Cortex of kidney (tissue), 1 donor: ENCODE measurements around the gene SCYL2.
"Not testable (repeated sequence)": the region's sequence is repeated elsewhere in the genome, so short reads cannot be mapped to it uniquely, and the experiment has no call there.

Source experiments
- DNase-seq: peaks from one replicate; lab custom pipeline; 2025; lab: John Stamatoyannopoulos, UW

Gene SCYL2

DNA sequence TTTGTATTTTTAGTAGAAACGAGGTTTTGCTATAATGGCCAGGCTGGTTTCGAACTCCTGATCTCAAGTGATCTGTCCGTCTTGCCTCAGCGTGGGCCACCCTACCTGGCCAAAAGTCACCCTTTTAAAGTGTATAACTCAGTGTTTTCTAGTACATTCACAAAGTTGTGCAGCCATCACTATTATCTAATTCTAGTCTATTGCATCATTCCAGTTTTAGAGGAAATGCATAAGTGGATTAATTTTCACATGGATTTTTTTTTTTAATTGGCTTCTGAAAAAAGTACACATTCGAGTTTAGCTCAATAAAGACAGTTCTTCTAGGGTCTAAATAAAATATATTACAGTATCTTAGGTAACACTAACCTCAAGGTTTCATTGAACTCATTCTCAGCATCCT is 3.8 kb upstream of the SCYL2 start:
- DNase-seq, result no peak

DNA sequence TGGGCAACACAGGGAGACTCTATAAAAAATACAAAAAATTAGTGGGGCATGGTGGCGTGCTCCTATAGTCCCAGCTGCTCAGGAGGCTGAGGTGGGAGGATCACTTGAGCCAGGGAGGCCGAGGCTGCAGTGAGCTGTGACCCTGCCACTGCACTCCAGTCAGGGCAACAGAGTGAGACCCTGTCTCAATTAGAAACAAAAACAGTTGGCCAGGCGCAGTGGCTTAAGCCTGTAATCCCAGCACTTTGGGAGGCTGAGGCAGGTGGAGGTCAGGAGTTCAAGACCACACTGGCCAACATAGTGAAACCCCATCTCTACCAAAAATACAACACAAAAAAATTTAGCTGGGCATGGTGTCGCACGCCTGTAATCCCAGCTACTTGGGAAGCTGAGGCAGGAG is 1.9 kb upstream of the SCYL2 start:
- DNase-seq, result not testable (repeated sequence)

DNA sequence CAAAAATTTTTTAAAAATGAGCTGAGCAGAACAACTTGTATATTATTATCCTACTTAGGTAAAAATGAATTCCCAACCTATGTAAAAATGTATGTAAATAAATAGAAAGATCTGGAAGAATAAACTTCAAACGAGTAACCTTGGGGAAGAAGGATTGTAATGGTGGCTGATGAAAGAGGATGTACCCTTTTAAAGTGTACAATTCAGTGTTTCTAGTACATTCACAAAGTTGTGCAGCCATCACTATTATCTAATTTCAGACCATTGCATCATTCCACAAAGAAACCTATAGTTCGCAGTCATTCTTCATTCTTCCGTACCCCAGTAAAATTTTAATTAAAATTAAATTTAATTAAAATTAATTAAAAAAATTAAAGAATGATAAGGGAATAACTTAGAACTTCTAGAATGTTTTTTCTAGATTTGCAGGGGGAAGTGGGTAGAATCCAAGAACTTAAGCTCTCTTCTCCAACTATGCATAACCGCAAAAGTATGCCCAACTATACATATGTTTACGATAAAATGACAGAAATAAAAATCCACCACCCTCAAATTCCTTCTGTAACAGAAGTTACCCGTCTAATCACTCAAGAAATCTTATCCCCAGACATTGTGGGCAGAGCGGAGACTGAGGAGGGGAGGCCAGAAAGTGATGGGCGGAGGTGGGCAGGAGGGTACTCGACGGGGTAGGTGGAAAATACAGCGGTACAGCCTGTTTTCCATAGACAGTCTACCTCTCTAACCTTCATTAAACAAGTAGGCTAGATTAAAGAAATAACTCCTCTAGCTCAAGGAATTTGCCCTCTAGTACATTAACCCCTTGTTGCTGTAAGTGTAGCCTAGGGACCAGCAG is 1.0 kb upstream of the SCYL2 start:
- DNase-seq, result no peak

- DNase-seq, result no peak
Measured at GRCh38 chr12:100266585-100266834, 467 bp upstream of the SCYL2 start.

- no peak for DNase-seq
Measured at GRCh38 chr12:100267603-100268281, 765 bp downstream of the SCYL2 start.

DNA sequence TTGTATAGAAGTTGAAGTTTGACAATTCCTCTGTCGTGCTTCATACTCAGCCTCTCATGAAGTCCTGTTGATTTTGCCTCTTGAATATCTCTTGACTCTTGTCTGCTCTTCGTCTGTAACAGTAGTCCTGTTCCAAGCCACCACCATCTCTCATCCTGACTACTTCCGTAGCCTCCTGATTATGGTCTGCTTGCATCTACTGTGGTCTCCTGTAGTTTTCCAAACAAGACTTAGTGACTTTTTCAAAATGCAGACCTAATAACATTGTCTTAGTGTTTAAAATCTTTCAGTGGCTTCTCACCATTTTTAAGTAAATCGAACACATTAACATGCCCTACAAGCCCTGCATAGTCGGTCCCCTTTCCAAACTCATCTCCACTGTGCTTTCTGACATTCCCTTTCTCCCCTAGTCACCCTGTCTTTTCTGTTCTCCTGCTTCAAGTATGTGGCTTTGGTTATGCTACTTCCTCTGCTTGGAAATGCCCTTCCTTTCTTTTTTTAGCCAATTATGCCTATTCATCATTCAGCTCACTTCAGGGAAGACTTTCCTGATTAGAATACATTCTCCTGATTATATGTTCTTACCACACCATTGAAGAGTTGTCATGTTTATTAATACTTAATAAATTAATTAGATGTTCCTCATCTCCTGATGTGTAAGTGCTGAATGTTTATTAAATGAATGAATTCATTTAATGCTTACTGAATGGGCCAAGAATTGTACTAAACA is 2.0 kb downstream of the SCYL2 start:
- no peak for DNase-seq

GRCh38 chr12:100273782-100274181 is 6.8 kb downstream of the SCYL2 start:
- DNase-seq, result no peak

DNA sequence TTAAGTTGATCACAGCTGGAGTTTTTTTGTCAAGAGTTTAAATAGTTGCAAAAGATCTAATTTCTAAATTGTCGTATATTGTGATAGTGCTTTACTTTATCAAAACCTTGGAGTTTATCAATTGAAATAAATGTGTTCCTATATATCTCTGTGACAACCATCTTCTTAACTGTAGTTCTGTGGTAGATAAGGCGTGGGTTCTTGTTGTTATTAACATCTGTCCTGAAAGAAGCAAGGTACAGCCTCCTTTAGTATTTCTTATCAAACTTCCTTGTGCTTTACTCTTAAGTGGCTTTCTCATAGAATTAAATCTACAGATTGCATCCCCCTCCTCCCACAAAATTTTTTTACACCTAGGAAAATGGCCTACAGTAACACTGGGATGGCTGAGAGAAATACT is 7.3 kb downstream of the SCYL2 start:
- DNase-seq, result no peak

GRCh38 chr12:100279159-100279558 is 12.2 kb downstream of the SCYL2 start:
- no peak for DNase-seq

- no peak for DNase-seq
Measured at GRCh38 chr12:100279607-100280244, 12.7 kb downstream of the SCYL2 start.

DNA sequence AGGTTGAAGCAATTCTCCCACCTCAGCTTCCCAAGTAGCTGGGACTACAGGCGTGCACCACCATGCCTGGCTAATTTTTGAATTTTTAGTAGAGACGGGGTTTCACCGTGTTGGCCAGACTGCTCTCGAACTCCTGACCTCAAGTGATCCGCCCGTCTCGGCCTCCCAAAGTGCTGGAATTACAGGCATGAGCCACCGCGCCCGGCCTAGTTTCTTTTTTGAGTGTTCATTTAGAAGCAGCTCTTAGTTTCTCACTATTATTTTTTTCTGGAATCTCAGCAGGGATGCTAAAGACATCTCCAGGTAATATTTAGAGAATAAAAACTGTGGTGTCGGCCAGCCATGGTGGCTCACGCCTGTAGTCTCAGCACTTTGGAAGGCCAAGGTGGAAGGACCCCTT is 17.6 kb downstream of the SCYL2 start:
- DNase-seq, result not testable (repeated sequence)

GRCh38 chr12:100289038-100289437 is 22.1 kb downstream of the SCYL2 start:
- no peak for DNase-seq

GRCh38 chr12:100290016-100290415 is 23.0 kb downstream of the SCYL2 start:
- DNase-seq, result no peak

GRCh38 chr12:100293017-100293416 is 26.0 kb downstream of the SCYL2 start:
- DNase-seq, result no peak

- DNase-seq, result not testable (repeated sequence)
Measured at GRCh38 chr12:100294366-100294765, 27.4 kb downstream of the SCYL2 start.

- no peak for DNase-seq
Measured at GRCh38 chr12:100295764-100296555, 29.0 kb downstream of the SCYL2 start.

DNA sequence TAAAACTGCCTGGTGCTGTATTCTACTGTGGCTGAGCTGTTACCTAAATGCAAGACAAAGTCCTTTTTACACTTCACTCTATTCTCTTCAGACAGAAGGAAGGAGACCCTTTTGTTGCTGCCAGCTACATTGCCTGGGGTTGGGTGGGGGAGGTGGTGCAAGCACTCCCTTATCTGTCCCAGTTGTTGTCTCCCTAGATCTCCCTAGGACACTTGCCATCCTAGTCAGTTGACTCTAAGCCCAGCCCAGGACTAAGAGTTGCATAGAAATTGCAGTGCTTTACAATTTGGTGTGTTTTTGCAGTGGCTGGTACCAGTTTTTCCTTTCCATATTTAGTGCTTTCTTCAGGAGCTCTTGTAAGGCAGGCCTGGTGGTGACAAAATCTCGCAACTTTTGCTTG is 35.1 kb downstream of the SCYL2 start:
- no peak for DNase-seq

- DNase-seq, result no peak
Measured at GRCh38 chr12:100303831-100304230, 36.9 kb downstream of the SCYL2 start.

DNA sequence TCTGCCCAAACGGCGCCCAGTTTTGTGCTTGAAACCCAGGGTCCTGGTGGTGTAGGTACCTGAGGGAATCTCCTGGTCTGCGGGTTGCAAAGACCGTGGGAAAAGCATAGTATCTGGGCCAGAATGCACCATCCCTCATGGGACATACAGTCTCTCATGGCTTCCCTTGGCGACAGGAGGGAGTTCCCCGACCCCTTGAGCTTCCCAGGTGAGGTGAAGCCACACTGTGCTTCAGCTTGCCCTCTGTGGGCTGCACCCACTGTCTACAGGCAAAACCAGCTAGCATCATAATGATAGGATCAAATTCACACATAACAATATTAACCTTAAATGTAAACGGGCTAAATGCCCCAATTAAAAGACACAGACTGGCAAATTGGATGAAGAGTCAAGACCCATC is 37.4 kb downstream of the SCYL2 start:
- not testable (repeated sequence) for DNase-seq

DNA sequence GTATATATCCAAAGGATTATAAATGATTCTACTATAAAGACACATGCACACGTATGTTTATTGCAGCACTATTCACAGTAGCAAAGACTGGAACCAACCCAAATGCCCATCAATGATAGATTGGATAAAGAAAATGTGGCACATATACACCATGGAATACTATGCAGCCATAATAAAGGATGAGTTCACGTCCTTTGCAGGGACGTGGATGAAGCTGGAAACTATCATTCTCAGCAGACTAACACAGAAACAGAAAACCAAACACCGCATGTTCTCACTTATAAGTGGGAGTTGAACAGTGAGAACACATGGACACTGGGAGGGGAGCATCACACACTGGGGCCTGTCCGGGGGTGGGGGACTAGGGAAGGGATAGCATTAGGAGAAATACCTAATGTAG is 41.2 kb downstream of the SCYL2 start:
- not testable (repeated sequence) for DNase-seq

GRCh38 chr12:100311317-100311716 is 44.3 kb downstream of the SCYL2 start:
- DNase-seq, result no peak

DNA sequence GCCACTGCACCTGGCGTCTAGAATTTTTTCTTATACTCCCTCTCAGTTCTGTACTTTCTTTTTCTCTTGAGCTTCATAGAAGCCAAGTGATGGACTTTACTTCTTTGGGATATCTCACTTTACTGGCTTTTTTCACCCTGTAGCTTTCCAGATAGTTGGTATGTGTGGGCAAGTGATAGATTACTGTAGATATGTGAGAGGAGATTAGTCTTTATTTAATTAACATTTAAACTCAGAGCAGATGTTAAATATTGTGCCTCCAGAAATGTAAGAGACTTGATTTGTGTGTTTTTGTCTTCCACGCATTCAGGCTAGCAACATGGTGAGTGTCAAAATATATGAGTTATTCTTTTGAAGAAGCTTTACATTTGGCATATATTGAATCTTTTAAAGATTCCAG is 50.4 kb downstream of the SCYL2 start:
- no peak for DNase-seq
